Activated CD4-positive, CD25-positive, alpha-beta regulatory T cell (primary cell): ENCODE measurements around the gene TEX14.
A peak's percentile ranks its signal among the peaks of the same experiment; 100 is the strongest.
"Not testable (repeated sequence)": the region's sequence is repeated elsewhere in the genome, so short reads cannot be mapped to it uniquely, and the experiment has no call there.

Experiments used
- DNase-seq, 4 experiments: peaks; one replicate each; lab custom pipeline; 2025; lab: John Stamatoyannopoulos, UW

TEX14 gene

GRCh38 chr17:58611331-58611730, 80.5 kb downstream of the TEX14 start:
- DNase-seq = no peak

GRCh38 chr17:58606934-58607333, 84.9 kb downstream of the TEX14 start:
- DNase-seq = no peak

GRCh38 chr17:58605986-58606385, 85.9 kb downstream of the TEX14 start:
- DNase-seq = no peak

GRCh38 chr17:58605470-58605869, 86.4 kb downstream of the TEX14 start:
- no peak for DNase-seq

GRCh38 chr17:58601976-58602375, 89.9 kb downstream of the TEX14 start:
- DNase-seq = no peak

- no peak for DNase-seq
Observed at GRCh38 chr17:58597371-58597770, 94.5 kb downstream of the TEX14 start.

GRCh38 chr17:58595194-58595792, 96.6 kb downstream of the TEX14 start:
- DNase-seq = no peak

GRCh38 chr17:58593123-58593522, 98.7 kb downstream of the TEX14 start:
- DNase-seq = no peak

- no peak for DNase-seq
Observed at GRCh38 chr17:58591455-58591854, 100.4 kb downstream of the TEX14 start.

GRCh38 chr17:58590377-58590776, 101.5 kb downstream of the TEX14 start:
- DNase-seq = no peak

GRCh38 chr17:58587713-58588117, 104.1 kb downstream of the TEX14 start:
- DNase-seq = peak; percentile 18 to 39 (median 28)

GRCh38 chr17:58586009-58586644, 105.7 kb downstream of the TEX14 start:
- DNase-seq = no peak

GRCh38 chr17:58585554-58585953, 106.3 kb downstream of the TEX14 start:
- DNase-seq = no peak

- DNase-seq = no peak
Observed at GRCh38 chr17:58583486-58583885, 108.4 kb downstream of the TEX14 start.

- DNase-seq = not testable (repeated sequence)
Observed at GRCh38 chr17:58582718-58583117, 109.1 kb downstream of the TEX14 start.

GRCh38 chr17:58580671-58581070, 111.2 kb downstream of the TEX14 start:
- DNase-seq = no peak

- DNase-seq = peak in 3 of 4 experiments; percentile 3 to 7 (median 6)
Observed at GRCh38 chr17:58577696-58578095, 114.1 kb downstream of the TEX14 start.

GRCh38 chr17:58576679-58577367, 115.0 kb downstream of the TEX14 start:
- DNase-seq = no peak

GRCh38 chr17:58575511-58575910, 116.3 kb downstream of the TEX14 start:
- DNase-seq = no peak

GRCh38 chr17:58574025-58574424, 117.8 kb downstream of the TEX14 start:
- DNase-seq = no peak

GRCh38 chr17:58572846-58573245, 119.0 kb downstream of the TEX14 start:
- DNase-seq = no peak

- DNase-seq = no peak
Observed at GRCh38 chr17:58570758-58571157, 121.1 kb downstream of the TEX14 start.

GRCh38 chr17:58569196-58569595, 122.6 kb downstream of the TEX14 start:
- no peak for DNase-seq
